HepG2 (cell line): ENCODE data around the gene NT5DC4. TPM values are rescaled to one million over a fixed set of nuclear protein-coding genes. Genes with fewer than 3 reads are reported as not detected.

ENCODE experiments used
- ATAC-seq: fragments of 200-7000 bp; cut with Tn5 transposase; 3 replicates; pipeline ENCODE4 v1.9.1; 2020; ENCODE audit warnings: mild to moderate bottlenecking, moderate library complexity
- BruUV-seq: library from RNA; stranded (reverse); fragments of 400-500 nt; replicated peaks from 2 replicates; lab custom pipeline; 2021; lab: Mats Ljungman, UMichigan
- CTCF ChIA-PET: fragments of 300-600 bp; formaldehyde crosslinking; extraction: SDS; loops from one replicate; lab custom pipeline; 2021; ENCODE audit warnings: low total read pairs, inconsistent platforms, low intra/inter-chr PET ratio; lab: Yijun Ruan, JAX
- POLR2A ChIA-PET: fragments of 350-600 bp; sonication (Branson Sonifier 250); formaldehyde crosslinking; loops from one replicate; lab custom pipeline; 2020; ENCODE audit warnings: antibody characterized with exemption, inconsistent platforms; lab: Yijun Ruan, JAX
- DNase-seq: peaks from one replicate; pipeline ENCODE4 v3.0.0-alpha.2; 2015; ENCODE audit warnings: low spot score
- FAIRE-seq: peaks from 3 replicates; lab custom pipeline; 2011; peaks lifted over from hg19 to GRCh38; lab: Jason Lieb, UNC
- H2AFZ ChIP-seq: one replicate; pipeline ENCODE4 v1.6.1; 2011; ENCODE audit warnings: low read length, inconsistent platforms
- H3K27ac ChIP-seq: fragments of 300-600 bp; 3 replicates; pipeline ENCODE4 v1.8.0; 2011; ENCODE audit warnings: mixed run types, mild to moderate bottlenecking, mixed read lengths, low read length, inconsistent platforms; ENCODE audit not compliant: insufficient read depth; ENCODE audit errors: extremely low read length
- H3K27me3 ChIP-seq, 2 experiments: fragments of 200-600 bp in 1 of 2; 2 replicates in 1 of 2; 3 replicates in 1 of 2; pipeline versions ENCODE4 v1.6.0 to v1.8.0; 2011; ENCODE audit warnings: low read length in 2 of 2, mild to moderate bottlenecking in 2 of 2, moderate library complexity in 2 of 2, inconsistent platforms in 1 of 2; ENCODE audit not compliant: insufficient read depth in 2 of 2, control insufficient read depth in 1 of 2
- H3K36me3 ChIP-seq, 2 experiments: fragments of 200-600 bp in 1 of 2; replicated peaks in 1 of 2; 2 replicates in 1 of 2; 3 replicates in 1 of 2; pipeline versions ENCODE4 v1.5.1 to v1.8.0; 2011; ENCODE audit warnings: low read length in 2 of 2, inconsistent platforms in 1 of 2; ENCODE audit not compliant: insufficient read depth in 2 of 2, control insufficient read depth in 1 of 2
- H3K4me1 ChIP-seq: 2 replicates; pipeline ENCODE4 v1.5.1; 2012; ENCODE audit warnings: low read length, inconsistent platforms; ENCODE audit not compliant: insufficient read depth
- H3K4me2 ChIP-seq: 2 replicates; pipeline ENCODE4 v1.6.0; 2011; ENCODE audit warnings: low read depth, low read length, inconsistent platforms
- H3K4me3 ChIP-seq, 3 experiments: fragments of 200-600 bp in 1 of 3; sonication (generic), shearing (Covaris generic) in 1 of 3; replicated peaks in 1 of 3; 2 replicates each; pipeline ENCODE4 v1.5.1; 2011 to 2016; ENCODE audit warnings: low read length in 3 of 3, inconsistent platforms in 2 of 3, low read depth in 2 of 3, mild to moderate bottlenecking in 2 of 3, control low read depth in 1 of 3, mixed read lengths in 1 of 3; ENCODE audit not compliant: insufficient read depth in 1 of 3
- H3K79me2 ChIP-seq: one replicate; pipeline ENCODE4 v1.6.1; 2011; ENCODE audit warnings: low read length, inconsistent platforms; ENCODE audit not compliant: insufficient read depth
- H3K9ac ChIP-seq: 2 replicates; pipeline ENCODE4 v1.6.0; 2011; ENCODE audit warnings: mild to moderate bottlenecking, low read depth, low read length, inconsistent platforms; ENCODE audit not compliant: insufficient read depth
- H3K9me3 ChIP-seq: 2 replicates; pipeline ENCODE4 v1.5.1; 2012; ENCODE audit warnings: mild to moderate bottlenecking, low read length
- H4K20me1 ChIP-seq: 2 replicates; pipeline ENCODE4 v1.6.0; 2011; ENCODE audit warnings: inconsistent platforms, mild to moderate bottlenecking, low read length, moderate library complexity; ENCODE audit not compliant: insufficient read depth
- AGO1 ChIP-seq: fragments of 200-400 bp; formaldehyde crosslinking; IDR thresholded peaks from 2 replicates; pipeline ENCODE4 v1.6.1; 2017; ENCODE audit warnings: mild to moderate bottlenecking, low read depth, low read length, moderate library complexity; ENCODE audit not compliant: poor library complexity, severe bottlenecking
- DNMT3B ChIP-seq: conservative IDR thresholded peaks from 2 replicates; pipeline ENCODE4 v1.6.1; 2016; ENCODE audit warnings: missing biosample characterization, control low read depth
- JDP2 ChIP-seq: sonication (generic); formaldehyde crosslinking; IDR thresholded peaks from 2 replicates; pipeline ENCODE4 v1.8.1; 2022; ENCODE audit warnings: missing genetic modification reagents, borderline replicate concordance
- MXD1 ChIP-seq: sonication (generic); formaldehyde crosslinking; IDR thresholded peaks from 2 replicates; pipeline ENCODE4 v1.4.0; 2020; ENCODE audit warnings: mild to moderate bottlenecking, missing genetic modification reagents
- ZBTB44 ChIP-seq: sonication (generic); formaldehyde crosslinking; IDR thresholded peaks from 2 replicates; pipeline ENCODE4 v1.4.0; 2020; ENCODE audit warnings: missing genetic modification reagents
- ZNF460 ChIP-seq: sonication (generic); formaldehyde crosslinking; IDR thresholded peaks from 2 replicates; pipeline ENCODE4 v1.5.1; 2020; ENCODE audit warnings: missing genetic modification reagents, mild to moderate bottlenecking, borderline replicate concordance
- ZNF749 ChIP-seq: sonication (generic); formaldehyde crosslinking; IDR thresholded peaks from 2 replicates; pipeline ENCODE4 v1.8.0; 2022; ENCODE audit warnings: mild to moderate bottlenecking, missing genetic modification reagents, moderate library complexity, borderline replicate concordance
- ZNF761 ChIP-seq: sonication (generic); formaldehyde crosslinking; conservative IDR thresholded peaks from 2 replicates; pipeline ENCODE4 v1.4.0; 2020; ENCODE audit warnings: mild to moderate bottlenecking, missing genetic modification reagents
- WGBS: methylation state at CpG from one replicate; pipeline ENCODE4 v1.1.6; 2017; ENCODE audit warnings: low lambda C conversion rate; 5-methylcytosine and 5-hydroxymethylcytosine counted together
- in situ Hi-C: cut with HindIII; loops from 2 replicates; pipeline ENCODE4 v1.10.0; 2017; ENCODE audit warnings: low pct_unique_long_range_greater_than_20kb; ENCODE audit not compliant: extremely low pct_ligation_motif_present
- intact Hi-C: fragments of 100-400 bp; cut with micrococcal nuclease; formaldehyde crosslinking; loops from one replicate; pipeline ENCODE4 v1.10.0; 2022; ENCODE audit not compliant: unreplicated experiment
- polyA plus RNA-seq, 8 experiments: library from polyadenylated mRNA; depleted of rRNA in 3 of 8; stranded (reverse) in 7 of 8; unstranded in 1 of 8; fragments of >200 nt; fragmentation: Illumina TruSeq in 4 of 8; extraction: Trizol in 4 of 8; gene quantifications; 2 replicates each; pipeline versions ENCODE4 v1.2.1 to v1.2.3, GENCODE V29; 2011 to 2016; ENCODE audit warnings: low read depth in 4 of 8, missing spikeins in 1 of 8, mixed read lengths in 1 of 8; ENCODE audit not compliant: insufficient read depth in 1 of 8
- total RNA-seq, 5 experiments: library from RNA; depleted of rRNA; stranded (reverse); fragments of >200 nt; fragmentation: Illumina TruSeq; extraction: Trizol; gene quantifications; 2 replicates each; pipeline ENCODE4 v1.2.3, GENCODE V29; 2016; ENCODE audit warnings: low read depth in 1 of 5

NT5DC4 gene
- total and polyA plus RNA-seq, 2 of the 13 experiments (the other 11 are each of a cell fraction or from before 2014, with no cell fraction given), result 0.04 to 4.2 TPM

- TF ChIP-seq JDP2, result no peak
- TF ChIP-seq, all 625 proteins: peak for 0
Observed at GRCh38 chr2:112710956-112711750, 9.7 kb upstream of the NT5DC4 start (continued).

- Histone ChIP-seq H3K4me2 (peak overlapping the region; percentile 54; the same call in 1 of the 2 replicates), H3K4me3 (no peak overlapping the region), H3K36me3 (no peaks in the 10 kb centered on the region), H3K9me3 (no peaks in the 10 kb centered on the region), H3K27me3 (peaks cover 2 to 24% of the 10 kb centered on the region in 2 experiments; a peak in 4 of 5 replicates), H3K4me1 (peaks cover 15% of the 10 kb centered on the region), H3K9ac (no peak overlapping the region), H3K79me2 (no peaks in the 10 kb centered on the region), H3K27ac (no peak overlapping the region), H2AFZ (no peak overlapping the region), H4K20me1 (no peaks in the 10 kb centered on the region)
- TF ChIP-seq ZBTB44 (CRISPR knock-in tag) (no peak), MXD1 (no peak), AGO1 (no peak), DNMT3B (CRISPR knock-in tag) (no peak), ZNF460 (CRISPR knock-in tag) (no peak), ZNF761 (CRISPR knock-in tag) (no peak), ZNF749 (CRISPR knock-in tag) (no peak)
- BruUV-seq, result no TSS peak
- FAIRE-seq (no peak), DNase-seq (no peak), ATAC-seq (no peak)
- in situ Hi-C loops (no loop called here), intact Hi-C loops (no loop called here)
- CTCF ChIA-PET, result no interaction called here
- 29% methylated on average over 3 of the region's 3 CpGs for WGBS
- POLR2A ChIA-PET, result interaction anchor here (1.1 to 1.3 kb wide), 2 partner anchors 13 to 68 kb away, joined by 3 to 7 read pairs; no protein-coding TSS in a partner anchor
Observed at GRCh38 chr2:112712465-112712864, 8.4 kb upstream of the NT5DC4 start.
